ENCODE data around the gene SIL1.
"Not testable (repeated sequence)": the region's sequence is repeated elsewhere in the genome, so short reads cannot be mapped to it uniquely, and the experiment has no call there.

Gene SIL1

GRCh38 chr5:139197710-139198669 lies at the start of gene SIL1:
Gene SIL1 (minus strand): TSS chr5:139198368. CDS start chr5:139127843, 70,525 bp downstream.
- peak; percentile 97 for DNase-seq

- peak; percentile 69 for DNase-seq
Measured at GRCh38 chr5:139246394-139246793, 48.2 kb upstream of the SIL1 start.

GRCh38 chr5:139245637-139246339 lies 47.6 kb upstream of the SIL1 start:
- no peak for DNase-seq

GRCh38 chr5:139243425-139243970 lies 45.3 kb upstream of the SIL1 start:
- DNase-seq = no peak

- no peak for DNase-seq
Measured at GRCh38 chr5:139241139-139241538, 43.0 kb upstream of the SIL1 start.

- DNase-seq = no peak
Measured at GRCh38 chr5:139236479-139236878, 38.3 kb upstream of the SIL1 start.

- no peak for DNase-seq
Measured at GRCh38 chr5:139232147-139232724, 34.1 kb upstream of the SIL1 start.

- DNase-seq = no peak
Measured at GRCh38 chr5:139228201-139228803, 30.1 kb upstream of the SIL1 start.

- DNase-seq = no peak
Measured at GRCh38 chr5:139226131-139226530, 28.0 kb upstream of the SIL1 start.

- no peak for DNase-seq
Measured at GRCh38 chr5:139223481-139223880, 25.3 kb upstream of the SIL1 start.

- DNase-seq = no peak
Measured at GRCh38 chr5:139222346-139222745, 24.2 kb upstream of the SIL1 start.

- DNase-seq = not testable (repeated sequence)
Measured at GRCh38 chr5:139218038-139218437, 19.9 kb upstream of the SIL1 start.

- no peak for DNase-seq
Measured at GRCh38 chr5:139215107-139215975, 17.2 kb upstream of the SIL1 start.

- DNase-seq = no peak
Measured at GRCh38 chr5:139214646-139215045, 16.5 kb upstream of the SIL1 start.

- DNase-seq = no peak
Measured at GRCh38 chr5:139212906-139213305, 14.7 kb upstream of the SIL1 start.

GRCh38 chr5:139212486-139212885 lies 14.3 kb upstream of the SIL1 start:
- DNase-seq = no peak

GRCh38 chr5:139210585-139210984 lies 12.4 kb upstream of the SIL1 start:
- no peak for DNase-seq

GRCh38 chr5:139207297-139208000 lies 9.3 kb upstream of the SIL1 start:
- no peak for DNase-seq

- no peak for DNase-seq
Measured at GRCh38 chr5:139205586-139205985, 7.4 kb upstream of the SIL1 start.

- DNase-seq = no peak
Measured at GRCh38 chr5:139205124-139205523, 7.0 kb upstream of the SIL1 start.

- no peak for DNase-seq
Measured at GRCh38 chr5:139204196-139204595, 6.0 kb upstream of the SIL1 start.

All from activated CD8-positive, alpha-beta memory T cell treated with anti-CD3 and anti-CD28 coated beads for 24 hours (primary cell).